ENCODE results near the gene RPS2. TPM values are rescaled to one million over a fixed set of nuclear protein-coding genes. Genes with fewer than 3 reads are reported as not detected.
"Not testable (repeated sequence)": the region's sequence is repeated elsewhere in the genome, so short reads cannot be mapped to it uniquely, and the experiment has no call there.

RPS2 gene
- total RNA-seq, 4 donors from 2014 or later, result 1,591 to 3,468 (median 1,745) TPM

- peak overlapping the region; percentile 62 to 92 (median 74) for H3K4me3 ChIP-seq
- peaks cover 0 to 42% (median 9%) of the 10 kb centered on the region in 3 donors for H3K36me3 ChIP-seq
- WGBS, 2 donors, result 10% methylated on average over 14 to 16 of the region's 17 CpGs
- no peaks in the 10 kb centered on the region for H3K9me3 ChIP-seq
- DNase-seq (ENCODE audit: low spot score in 2 of 2), result no peak
- H3K4me1 ChIP-seq, result peaks cover 0 to 20% (median 10%) of the 10 kb centered on the region in 4 donors
- H3K27me3 ChIP-seq, result no peaks in the 10 kb centered on the region
- TF ChIP-seq EP300 (IDR thresholded peaks at IDR 0.05) (no peak), POLR2A (IDR thresholded peaks at IDR 0.05) (no peak)
- TF ChIP-seq, protein P1, sequence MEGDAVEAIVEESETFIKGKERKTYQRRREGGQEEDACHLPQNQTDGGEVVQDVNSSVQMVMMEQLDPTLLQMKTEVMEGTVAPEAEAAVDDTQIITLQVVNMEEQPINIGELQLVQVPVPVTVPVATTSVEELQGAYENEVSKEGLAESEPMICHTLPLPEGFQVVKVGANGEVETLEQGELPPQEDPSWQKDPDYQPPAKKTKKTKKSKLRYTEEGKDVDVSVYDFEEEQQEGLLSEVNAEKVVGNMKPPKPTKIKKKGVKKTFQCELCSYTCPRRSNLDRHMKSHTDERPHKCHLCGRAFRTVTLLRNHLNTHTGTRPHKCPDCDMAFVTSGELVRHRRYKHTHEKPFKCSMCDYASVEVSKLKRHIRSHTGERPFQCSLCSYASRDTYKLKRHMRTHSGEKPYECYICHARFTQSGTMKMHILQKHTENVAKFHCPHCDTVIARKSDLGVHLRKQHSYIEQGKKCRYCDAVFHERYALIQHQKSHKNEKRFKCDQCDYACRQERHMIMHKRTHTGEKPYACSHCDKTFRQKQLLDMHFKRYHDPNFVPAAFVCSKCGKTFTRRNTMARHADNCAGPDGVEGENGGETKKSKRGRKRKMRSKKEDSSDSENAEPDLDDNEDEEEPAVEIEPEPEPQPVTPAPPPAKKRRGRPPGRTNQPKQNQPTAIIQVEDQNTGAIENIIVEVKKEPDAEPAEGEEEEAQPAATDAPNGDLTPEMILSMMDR (IDR thresholded peaks at IDR 0.05), result no peak
- H3K27ac ChIP-seq, result peak overlapping the region in 3 of 4 donors; percentile 79 to 91 (median 84)
Observed at GRCh38 chr16:1942047-1942809, 22.4 kb downstream of the RPS2 start.

- peak overlapping the region in 3 of 4 donors; percentile 79 to 91 (median 84) for H3K27ac ChIP-seq
- no peak for DNase-seq (ENCODE audit: low spot score in 2 of 2)
- no peaks in the 10 kb centered on the region for H3K27me3 ChIP-seq
- peak overlapping the region in 1 of 4 donors; percentile 62 for H3K4me3 ChIP-seq
- 84 to 85% methylated on average over 30 of the region's 30 CpGs for WGBS, 2 donors
- H3K9me3 ChIP-seq, result no peaks in the 10 kb centered on the region
- peaks cover 0 to 47% (median 9%) of the 10 kb centered on the region in 3 donors for H3K36me3 ChIP-seq
- H3K4me1 ChIP-seq, result peaks cover 0 to 20% (median 10%) of the 10 kb centered on the region in 4 donors
- TF ChIP-seq, protein P1 (IDR thresholded peaks at IDR 0.05), result no peak
- TF ChIP-seq EP300 (IDR thresholded peaks at IDR 0.05) (no peak), POLR2A (IDR thresholded peaks at IDR 0.05) (no peak)
Observed at GRCh38 chr16:1941162-1942046, 23.2 kb downstream of the RPS2 start.

GRCh38 chr16:1940273-1941161, 24.1 kb downstream of the RPS2 start:
- 89 to 90% methylated on average over 12 to 23 of the region's 23 CpGs for WGBS, 2 donors
- H3K4me3 ChIP-seq, result no peak overlapping the region
- no peaks in the 10 kb centered on the region for H3K9me3 ChIP-seq
- no peaks in the 10 kb centered on the region for H3K27me3 ChIP-seq
- H3K4me1 ChIP-seq, result peaks cover 0 to 20% (median 10%) of the 10 kb centered on the region in 4 donors
- TF ChIP-seq EP300 (IDR thresholded peaks at IDR 0.05) (no peak), POLR2A (IDR thresholded peaks at IDR 0.05) (no peak)
- TF ChIP-seq, protein P1 (IDR thresholded peaks at IDR 0.05), result no peak
- H3K36me3 ChIP-seq, result peaks cover 0 to 47% (median 9%) of the 10 kb centered on the region in 3 donors
- peak overlapping the region in 1 of 4 donors; percentile 12 for H3K27ac ChIP-seq
- no peak for DNase-seq (ENCODE audit: low spot score in 2 of 2)

DNA sequence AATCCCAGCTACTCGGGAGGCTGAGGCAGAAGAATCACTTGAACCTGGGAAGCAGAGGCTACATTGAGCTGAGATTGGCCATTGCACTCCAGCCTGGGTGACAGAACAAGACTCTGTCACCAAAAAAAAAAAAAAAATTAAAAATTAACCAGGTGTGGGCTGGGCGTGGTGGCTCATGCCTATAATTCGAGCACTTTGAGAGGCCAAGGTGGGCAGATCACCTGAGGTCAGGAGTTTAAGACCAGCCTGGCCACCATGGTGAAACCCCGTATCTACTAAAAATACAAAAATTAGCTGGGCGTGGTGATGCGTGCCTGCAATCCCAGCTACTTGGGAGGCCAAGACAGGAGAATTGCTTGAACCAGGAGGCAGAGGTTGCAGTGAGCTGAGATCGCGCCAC, 24.8 kb downstream of the RPS2 start:
- DNase-seq (ENCODE audit: low spot score in 2 of 2), result not testable (repeated sequence)

GRCh38 chr16:1938910-1939309, 25.7 kb downstream of the RPS2 start:
- DNase-seq (ENCODE audit: low spot score in 2 of 2), result no peak
- TF ChIP-seq POLR2A (IDR thresholded peaks at IDR 0.05) (no peak), EP300 (IDR thresholded peaks at IDR 0.05) (no peak)
- TF ChIP-seq, protein P1 (IDR thresholded peaks at IDR 0.05), result no peak
- 87 to 90% methylated on average over 16 to 17 of the region's 17 CpGs for WGBS, 2 donors
- Histone ChIP-seq H3K9me3 (no peaks in the 10 kb centered on the region), H3K27ac (no peak overlapping the region), H3K36me3 (peaks cover 0 to 47% (median 9%) of the 10 kb centered on the region in 3 donors), H3K27me3 (no peaks in the 10 kb centered on the region), H3K4me1 (peaks cover 0 to 17% (median 10%) of the 10 kb centered on the region in 4 donors), H3K4me3 (no peak overlapping the region)

More for the DNA sequence above, 24.8 kb downstream of the RPS2 start:
- WGBS, 2 donors, result 96 to 98% methylated on average over 8 of the region's 8 CpGs
- H3K9me3 ChIP-seq, H3K27ac ChIP-seq, H3K27me3 ChIP-seq, H3K4me3 ChIP-seq: not testable (repeated sequence)
- Histone ChIP-seq H3K4me1 (peaks cover 0 to 20% (median 10%) of the 10 kb centered on the region in 4 donors), H3K36me3 (peaks cover 0 to 47% (median 9%) of the 10 kb centered on the region in 3 donors)
